Fibroblast of lung (primary cell): ENCODE data around the gene XYLT2. TPM values are rescaled to one million over a fixed set of nuclear protein-coding genes. Genes with fewer than 3 reads are reported as not detected.

ENCODE experiments used
- DNase-seq, 2 donors: peaks; one replicate each; pipeline versions ENCODE4 v3.0.0 to v3.0.0-alpha.2; 2010; ENCODE audit warnings: low read depth in 2 of 2
- H2AFZ ChIP-seq: 2 replicates; pipeline ENCODE4 v1.5.1; 2012; ENCODE audit warnings: low read length, control low read depth, inconsistent platforms
- H3K27ac ChIP-seq: 2 replicates; pipeline ENCODE4 v1.5.1; 2011; ENCODE audit warnings: low read length, control low read depth; ENCODE audit not compliant: insufficient read depth
- H3K27me3 ChIP-seq: 2 replicates; pipeline ENCODE4 v1.5.1; 2011; ENCODE audit warnings: mild to moderate bottlenecking, low read length; ENCODE audit not compliant: control insufficient read depth, insufficient read depth
- H3K36me3 ChIP-seq: 2 replicates; pipeline ENCODE4 v1.5.1; 2011; ENCODE audit warnings: low read length; ENCODE audit not compliant: control insufficient read depth, insufficient read depth
- H3K4me1 ChIP-seq: 2 replicates; pipeline ENCODE4 v1.5.1; 2011; ENCODE audit warnings: low read length; ENCODE audit not compliant: control insufficient read depth, insufficient read depth; ENCODE audit errors: extremely low read depth
- H3K4me2 ChIP-seq: 2 replicates; pipeline ENCODE4 v1.5.1; 2011; ENCODE audit warnings: low read length, control low read depth; ENCODE audit not compliant: insufficient read depth; ENCODE audit errors: extremely low read depth
- H3K4me3 ChIP-seq, 4 experiments: fragments of 200-600 bp in 1 of 4; sonication (generic) in 1 of 4; replicated peaks in 1 of 4; 2 replicates each; pipeline ENCODE4 v1.5.1; 2011 to 2016; ENCODE audit warnings: low read length in 4 of 4, low read depth in 3 of 4, mild to moderate bottlenecking in 3 of 4, control low read depth in 2 of 4, inconsistent platforms in 1 of 4, mixed read lengths in 1 of 4; ENCODE audit not compliant: insufficient read depth in 1 of 4; ENCODE audit errors: control extremely low read depth in 1 of 4
- H3K79me2 ChIP-seq: 2 replicates; pipeline ENCODE4 v1.5.1; 2012; ENCODE audit warnings: mild to moderate bottlenecking, low read length, inconsistent platforms; ENCODE audit not compliant: control insufficient read depth, insufficient read depth
- H3K9ac ChIP-seq: 2 replicates; pipeline ENCODE4 v1.5.1; 2011; ENCODE audit warnings: mild to moderate bottlenecking, low read length, control low read depth; ENCODE audit not compliant: insufficient read depth
- H3K9me3 ChIP-seq: 2 replicates; pipeline ENCODE4 v1.5.1; 2012; ENCODE audit warnings: low read depth, low read length; ENCODE audit not compliant: control insufficient read depth, insufficient read depth
- H4K20me1 ChIP-seq: 2 replicates; pipeline ENCODE4 v1.5.1; 2011; ENCODE audit warnings: low read length; ENCODE audit not compliant: control insufficient read depth, insufficient read depth; ENCODE audit errors: extremely low read depth
- EZH2 ChIP-seq: IDR thresholded peaks from 2 replicates; pipeline ENCODE4 v1.5.1; 2012; ENCODE audit warnings: low read length, control low read depth, mild to moderate bottlenecking; ENCODE audit errors: missing control alignments
- polyA plus RNA-seq, 2 donors: library from polyadenylated mRNA; depleted of rRNA in 1 of 2; stranded (reverse) in 1 of 2; unstranded in 1 of 2; fragments of >200 nt; gene quantifications; 2 replicates each; pipeline ENCODE4 v1.2.1, GENCODE V29; 2011 to 2012; ENCODE audit warnings: missing spikeins in 1 of 2
- total RNA-seq: library from RNA; depleted of rRNA; stranded (reverse); fragments of >200 nt; gene quantifications from 2 replicates; pipeline ENCODE4 v1.2.1, GENCODE V29; 2014
- TF ChIP-seq, protein P1 (sequence below), 2 donors: IDR thresholded peaks in 1 of 2; conservative IDR thresholded peaks in 1 of 2; 1 replicate in 1 of 2; 2 replicates in 1 of 2; pipeline ENCODE4 v1.5.1; 2011 to 2012; ENCODE audit warnings: low read length in 2 of 2, control low read depth in 1 of 2, inconsistent platforms in 1 of 2, low read depth in 1 of 2, mild to moderate bottlenecking in 1 of 2

The XYLT2 gene
- total and polyA plus RNA-seq, 2 donors (not counting 1 experiment from before 2014, with no cell fraction given) = 12.7 to 43.9 TPM

GRCh38 chr17:50358177-50358576 lies 12.3 kb downstream of the XYLT2 start:
- H3K36me3 ChIP-seq = peaks cover 25% of the 10 kb centered on the region
- H3K9me3 ChIP-seq = no peaks in the 10 kb centered on the region
- H3K4me3 ChIP-seq = no peak overlapping the region
- H4K20me1 ChIP-seq = no peaks in the 10 kb centered on the region
- DNase-seq = no peak
- TF ChIP-seq, protein P1, sequence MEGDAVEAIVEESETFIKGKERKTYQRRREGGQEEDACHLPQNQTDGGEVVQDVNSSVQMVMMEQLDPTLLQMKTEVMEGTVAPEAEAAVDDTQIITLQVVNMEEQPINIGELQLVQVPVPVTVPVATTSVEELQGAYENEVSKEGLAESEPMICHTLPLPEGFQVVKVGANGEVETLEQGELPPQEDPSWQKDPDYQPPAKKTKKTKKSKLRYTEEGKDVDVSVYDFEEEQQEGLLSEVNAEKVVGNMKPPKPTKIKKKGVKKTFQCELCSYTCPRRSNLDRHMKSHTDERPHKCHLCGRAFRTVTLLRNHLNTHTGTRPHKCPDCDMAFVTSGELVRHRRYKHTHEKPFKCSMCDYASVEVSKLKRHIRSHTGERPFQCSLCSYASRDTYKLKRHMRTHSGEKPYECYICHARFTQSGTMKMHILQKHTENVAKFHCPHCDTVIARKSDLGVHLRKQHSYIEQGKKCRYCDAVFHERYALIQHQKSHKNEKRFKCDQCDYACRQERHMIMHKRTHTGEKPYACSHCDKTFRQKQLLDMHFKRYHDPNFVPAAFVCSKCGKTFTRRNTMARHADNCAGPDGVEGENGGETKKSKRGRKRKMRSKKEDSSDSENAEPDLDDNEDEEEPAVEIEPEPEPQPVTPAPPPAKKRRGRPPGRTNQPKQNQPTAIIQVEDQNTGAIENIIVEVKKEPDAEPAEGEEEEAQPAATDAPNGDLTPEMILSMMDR (conservative IDR thresholded peaks at IDR 0.05 in 1 of 2, IDR thresholded peaks at IDR 0.05 in 1 of 2; ENCODE audit: low read depth in 1 of 2, low read length in 2 of 2) = no peak
- no peak for TF ChIP-seq EZH2
- H3K4me2 ChIP-seq = no peak overlapping the region
- H3K9ac ChIP-seq = no peak overlapping the region
- no peaks in the 10 kb centered on the region for H3K27me3 ChIP-seq
- H2AFZ ChIP-seq = no peak overlapping the region
- no peaks in the 10 kb centered on the region for H3K4me1 ChIP-seq
- H3K79me2 ChIP-seq = no peaks in the 10 kb centered on the region
- H3K27ac ChIP-seq = no peak overlapping the region

- no peak overlapping the region for H3K27ac ChIP-seq
- H3K36me3 ChIP-seq = peaks cover 22% of the 10 kb centered on the region
Measured at GRCh38 chr17:50359005-50359699, 13.2 kb downstream of the XYLT2 start.

DNA sequence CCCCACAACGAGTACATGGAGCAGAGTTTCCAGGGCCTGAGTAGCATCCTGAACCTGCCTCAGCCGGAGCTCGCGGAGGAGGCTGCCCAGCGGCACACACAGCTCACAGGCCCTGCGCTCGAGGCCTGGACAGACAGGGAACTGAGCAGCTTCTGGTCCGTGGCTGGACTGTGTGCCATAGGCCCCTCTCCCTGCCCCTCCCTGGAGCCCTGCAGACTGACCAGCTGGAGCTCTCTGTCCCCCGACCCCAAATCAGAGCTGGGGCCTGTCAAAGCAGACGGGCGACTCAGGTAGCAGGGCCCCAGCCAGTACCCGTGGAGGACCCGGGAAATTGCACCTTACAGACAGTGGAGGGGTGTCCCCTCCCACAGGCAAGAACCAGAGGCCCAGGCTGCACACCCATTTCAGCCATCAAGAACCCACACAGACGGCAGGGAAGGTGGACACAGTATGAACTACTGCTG lies 14.1 kb downstream of the XYLT2 start:
- DNase-seq = no peak
- H3K27ac ChIP-seq = no peak overlapping the region
- peaks cover 2% of the 10 kb centered on the region for H4K20me1 ChIP-seq
- no peak overlapping the region for H2AFZ ChIP-seq
- no peak overlapping the region for H3K4me2 ChIP-seq
- no peaks in the 10 kb centered on the region for H3K79me2 ChIP-seq
- H3K9ac ChIP-seq = no peak overlapping the region
- no peak overlapping the region for H3K4me3 ChIP-seq
- no peaks in the 10 kb centered on the region for H3K9me3 ChIP-seq
- no peak for TF ChIP-seq EZH2
- TF ChIP-seq, protein P1 (conservative IDR thresholded peaks at IDR 0.05 in 1 of 2, IDR thresholded peaks at IDR 0.05 in 1 of 2; ENCODE audit: low read depth in 1 of 2, low read length in 2 of 2) = no peak
- H3K27me3 ChIP-seq = no peaks in the 10 kb centered on the region
- H3K36me3 ChIP-seq = peaks cover 18% of the 10 kb centered on the region
- H3K4me1 ChIP-seq = no peaks in the 10 kb centered on the region

More at GRCh38 chr17:50359005-50359699, 13.2 kb downstream of the XYLT2 start:
- no peak for DNase-seq
- H4K20me1 ChIP-seq = no peaks in the 10 kb centered on the region
- no peaks in the 10 kb centered on the region for H3K9me3 ChIP-seq
- H3K4me3 ChIP-seq = no peak overlapping the region
- no peaks in the 10 kb centered on the region for H3K27me3 ChIP-seq
- H3K4me1 ChIP-seq = no peaks in the 10 kb centered on the region
- no peaks in the 10 kb centered on the region for H3K79me2 ChIP-seq
- no peak overlapping the region for H3K4me2 ChIP-seq
- no peak overlapping the region for H2AFZ ChIP-seq
- no peak for TF ChIP-seq EZH2
- TF ChIP-seq, protein P1 (conservative IDR thresholded peaks at IDR 0.05 in 1 of 2, IDR thresholded peaks at IDR 0.05 in 1 of 2; ENCODE audit: low read depth in 1 of 2, low read length in 2 of 2) = no peak
- no peak overlapping the region for H3K9ac ChIP-seq
